Measurements from ENCODE around the gene ARHGDIA.

GRCh38 chr17:81885869-81886548, 14.9 kb upstream of the ARHGDIA start:
- TF ChIP-seq, protein P1, sequence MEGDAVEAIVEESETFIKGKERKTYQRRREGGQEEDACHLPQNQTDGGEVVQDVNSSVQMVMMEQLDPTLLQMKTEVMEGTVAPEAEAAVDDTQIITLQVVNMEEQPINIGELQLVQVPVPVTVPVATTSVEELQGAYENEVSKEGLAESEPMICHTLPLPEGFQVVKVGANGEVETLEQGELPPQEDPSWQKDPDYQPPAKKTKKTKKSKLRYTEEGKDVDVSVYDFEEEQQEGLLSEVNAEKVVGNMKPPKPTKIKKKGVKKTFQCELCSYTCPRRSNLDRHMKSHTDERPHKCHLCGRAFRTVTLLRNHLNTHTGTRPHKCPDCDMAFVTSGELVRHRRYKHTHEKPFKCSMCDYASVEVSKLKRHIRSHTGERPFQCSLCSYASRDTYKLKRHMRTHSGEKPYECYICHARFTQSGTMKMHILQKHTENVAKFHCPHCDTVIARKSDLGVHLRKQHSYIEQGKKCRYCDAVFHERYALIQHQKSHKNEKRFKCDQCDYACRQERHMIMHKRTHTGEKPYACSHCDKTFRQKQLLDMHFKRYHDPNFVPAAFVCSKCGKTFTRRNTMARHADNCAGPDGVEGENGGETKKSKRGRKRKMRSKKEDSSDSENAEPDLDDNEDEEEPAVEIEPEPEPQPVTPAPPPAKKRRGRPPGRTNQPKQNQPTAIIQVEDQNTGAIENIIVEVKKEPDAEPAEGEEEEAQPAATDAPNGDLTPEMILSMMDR (IDR thresholded peaks at IDR 0.05 in 8 of 11, conservative IDR thresholded peaks at IDR 0.05 in 3 of 11), result no peak
- TF ChIP-seq POLR2AphosphoS5 (IDR thresholded peaks at IDR 0.05) (peak in 1 of 3 donors; percentile 39), POLR2A (IDR thresholded peaks at IDR 0.05) (no peak)
